K562 (cell line): ENCODE results near the gene SERBP1. TPM values are rescaled to one million over a fixed set of nuclear protein-coding genes. Genes with fewer than 3 reads are reported as not detected.

Experiments used
- DNMT1 ChIP-seq: fragments of 450-650 bp; IDR thresholded peaks from 2 replicates; pipeline ENCODE4 v1.6.1; 2016; ENCODE audit warnings: antibody characterized with exemption, mild to moderate bottlenecking
- PTBP1 ChIP-seq: fragments of 200-400 bp; formaldehyde crosslinking; IDR thresholded peaks from 2 replicates; pipeline ENCODE4 v1.6.1; 2017; ENCODE audit warnings: low read depth, low read length
- SRSF1 ChIP-seq: fragments of 200-400 bp; formaldehyde crosslinking; IDR thresholded peaks from 2 replicates; pipeline ENCODE4 v1.6.1; 2017; ENCODE audit warnings: mild to moderate bottlenecking, low read depth, low read length, moderate library complexity
- TAL1 ChIP-seq: fragments of 450-650 bp; IDR thresholded peaks from 2 replicates; pipeline ENCODE4 v1.6.1; 2016; ENCODE audit warnings: mild to moderate bottlenecking
- THAP7 ChIP-seq: fragments of 250-450 bp; sonication (Bioruptor Pico); IDR thresholded peaks from 2 replicates; pipeline ENCODE4 v1.5.0; 2021
- ZNF318 ChIP-seq, 2 experiments: fragments of 450-650 bp; IDR thresholded peaks; 2 replicates each; pipeline ENCODE4 v1.6.1; 2016; ENCODE audit warnings: mild to moderate bottlenecking in 2 of 2, borderline replicate concordance in 1 of 2, low read depth in 1 of 2, moderate library complexity in 1 of 2
- polyA plus RNA-seq, 8 experiments: library from polyadenylated mRNA; depleted of rRNA in 4 of 8; stranded (reverse) in 5 of 8; unstranded in 3 of 8; fragments of >200 nt; fragmentation: Nextera tagmentation in 2 of 8; fragmentation: Illumina TruSeq in 1 of 8; extraction: Ambion mirVana in 2 of 8; extraction: Trizol in 1 of 8; gene quantifications; 2 replicates each; pipeline versions ENCODE4 v1.2.1 to v1.2.3, GENCODE V29; 2011 to 2014; ENCODE audit warnings: inconsistent platforms in 1 of 8, missing spikeins in 1 of 8
- total RNA-seq, 7 experiments: library from RNA; depleted of rRNA in 6 of 7; stranded (reverse); fragments of >200 nt in 6 of 7; fragmentation: Illumina TruSeq in 2 of 7; extraction: Trizol in 2 of 7; gene quantifications; 2 replicates each; pipeline versions ENCODE4 v1.2.1 to v1.2.3, GENCODE V29; 2011 to 2021; ENCODE audit warnings: low replicate concordance in 1 of 7

SERBP1 gene
- total and polyA plus RNA-seq, 9 of the 15 experiments (the other 6 are each of a cell fraction or from before 2014, with no cell fraction given) = 79.9 to 761 (median 464) TPM

GRCh38 chr1:67476906-67477305, 46.7 kb upstream of the SERBP1 start (continued):
- TF ChIP-seq ZNF318 (IDR thresholded peaks at IDR 0.05; ENCODE audit: borderline replicate concordance in 1 of 2, low read depth in 1 of 2) (no peak), SRSF1 (no peak), PTBP1 (no peak), DNMT1 (no peak), TAL1 (no peak), THAP7 (CRISPR knock-in tag) (no peak)
